GM12891 (cell line): Measurements from ENCODE around the gene CCNI2.

Experiments
- DNase-seq: peaks from one replicate; pipeline ENCODE4 v3.0.0; 2011; ENCODE audit warnings: low spot score; ENCODE audit not compliant: insufficient read length
- FAIRE-seq: peaks from 2 replicates; lab custom pipeline; 2011; peaks lifted over from hg19 to GRCh38; lab: Jason Lieb, UNC
- PAX5 ChIP-seq: IDR thresholded peaks from 2 replicates; pipeline ENCODE4 v1.6.1; 2011; ENCODE audit warnings: low read length, moderate library complexity, mild to moderate bottlenecking; ENCODE audit not compliant: insufficient read depth, severe bottlenecking
- POLR2A ChIP-seq: IDR thresholded peaks from 2 replicates; pipeline ENCODE4 v1.6.1; 2011; ENCODE audit warnings: low read depth, low read length, control low read depth
- POLR2AphosphoS5 ChIP-seq: IDR thresholded peaks from 2 replicates; pipeline ENCODE4 v1.6.1; 2011; ENCODE audit warnings: low read depth, low read length, control low read depth
- POU2F2 ChIP-seq: IDR thresholded peaks from 2 replicates; pipeline ENCODE4 v1.6.1; 2011; ENCODE audit warnings: low read depth, mild to moderate bottlenecking, control low read depth, low read length, moderate library complexity
- SPI1 ChIP-seq: IDR thresholded peaks from 2 replicates; pipeline ENCODE4 v1.6.1; 2011; ENCODE audit warnings: low read depth, low read length, control low read depth
- TAF1 ChIP-seq: IDR thresholded peaks from 2 replicates; pipeline ENCODE4 v1.6.1; 2011; ENCODE audit warnings: low read depth, low read length, control low read depth

CCNI2 gene

GRCh38 chr5:132779961-132780360 lies 32.7 kb downstream of the CCNI2 start:
- DNase-seq (no peak), FAIRE-seq (no peak)
- TF ChIP-seq POLR2AphosphoS5 (no peak), PAX5 (no peak), POU2F2 (no peak), POLR2A (no peak), SPI1 (no peak), TAF1 (no peak)

GRCh38 chr5:132780577-132780976 lies 33.4 kb downstream of the CCNI2 start:
- DNase-seq (no peak), FAIRE-seq (no peak)
- TF ChIP-seq TAF1: no peak
- no peak for TF ChIP-seq SPI1
- no peak for TF ChIP-seq POLR2A
- TF ChIP-seq POU2F2: no peak
- no peak for TF ChIP-seq PAX5
- no peak for TF ChIP-seq POLR2AphosphoS5

- DNase-seq (no peak), FAIRE-seq (no peak)
- TF ChIP-seq TAF1 (no peak), PAX5 (no peak)
Observed at GRCh38 chr5:132781029-132781428, 33.8 kb downstream of the CCNI2 start.

GRCh38 chr5:132782101-132782500 lies 34.9 kb downstream of the CCNI2 start:
- DNase-seq (no peak), FAIRE-seq (no peak)
- no peak for TF ChIP-seq POLR2A
- TF ChIP-seq POU2F2: no peak
- TF ChIP-seq PAX5: no peak
- TF ChIP-seq SPI1: no peak
- TF ChIP-seq TAF1: no peak
- no peak for TF ChIP-seq POLR2AphosphoS5

GRCh38 chr5:132785365-132785764 lies 38.1 kb downstream of the CCNI2 start:
- DNase-seq (no peak), FAIRE-seq (no peak)

GRCh38 chr5:132785864-132786263 lies 38.6 kb downstream of the CCNI2 start:
- FAIRE-seq (no peak), DNase-seq (no peak)
- TF ChIP-seq POLR2A (no peak), POLR2AphosphoS5 (no peak), TAF1 (no peak), SPI1 (no peak), POU2F2 (no peak), PAX5 (no peak)

More at GRCh38 chr5:132785365-132785764, 38.1 kb downstream of the CCNI2 start:
- TF ChIP-seq TAF1: no peak
- TF ChIP-seq POU2F2: no peak
- TF ChIP-seq SPI1: no peak
- no peak for TF ChIP-seq POLR2AphosphoS5
- TF ChIP-seq POLR2A: no peak
- no peak for TF ChIP-seq PAX5

- no peak for DNase-seq
- FAIRE-seq: no peak
- TF ChIP-seq TAF1 (no peak), POU2F2 (no peak), POLR2AphosphoS5 (no peak), POLR2A (no peak), PAX5 (no peak), SPI1 (no peak)
Observed at GRCh38 chr5:132787076-132787475, 39.9 kb downstream of the CCNI2 start.

- DNase-seq: no peak
- TF ChIP-seq POU2F2 (no peak), SPI1 (no peak), PAX5 (no peak), TAF1 (no peak), POLR2A (no peak), POLR2AphosphoS5 (no peak)
- no peak for FAIRE-seq
Observed at GRCh38 chr5:132788508-132788907, 41.3 kb downstream of the CCNI2 start.

- no peak for DNase-seq
- TF ChIP-seq TAF1 (no peak), POLR2AphosphoS5 (no peak), POLR2A (no peak), POU2F2 (no peak), SPI1 (no peak), PAX5 (no peak)
- no peak for FAIRE-seq
Observed at GRCh38 chr5:132788990-132789886, 42.0 kb downstream of the CCNI2 start.
